Activated naive CD4-positive, alpha-beta T cell treated with Interleukin-2 at 50 U/mL for 16 hours (primary cell): ENCODE measurements around the gene RIGI.
"Not testable (repeated sequence)": the region's sequence is repeated elsewhere in the genome, so short reads cannot be mapped to it uniquely, and the experiment has no call there.

Experiments
- DNase-seq: peaks from one replicate; pipeline ENCODE4 v3.0.0-alpha.2; 2020

The RIGI gene

GRCh38 chr9:32526041-32526706 lies at the start of gene RIGI:
Gene RIGI (minus strand): TSS chr9:32526196. CDS start chr9:32526166, 30 bp downstream.
- peak; percentile 81 for DNase-seq

- no peak for DNase-seq
Measured at GRCh38 chr9:32574858-32575257, 48.9 kb upstream of the RIGI start.

GRCh38 chr9:32573821-32574220 lies 47.8 kb upstream of the RIGI start:
- DNase-seq = no peak

- DNase-seq = peak; percentile 96
Measured at GRCh38 chr9:32572900-32573523, 47.0 kb upstream of the RIGI start, which contains the start of gene NDUFB6. Gene NDUFB6 (minus strand): TSS chr9:32573159. CDS start chr9:32573060, 99 bp downstream.

GRCh38 chr9:32571969-32572899 lies 46.2 kb upstream of the RIGI start:
- DNase-seq = peak; percentile 75

- no peak for DNase-seq
Measured at GRCh38 chr9:32570262-32570661, 44.3 kb upstream of the RIGI start.

- no peak for DNase-seq
Measured at GRCh38 chr9:32566770-32567169, 40.8 kb upstream of the RIGI start.

- no peak for DNase-seq
Measured at GRCh38 chr9:32565967-32566366, 40.0 kb upstream of the RIGI start.

- no peak for DNase-seq
Measured at GRCh38 chr9:32558408-32558934, 32.5 kb upstream of the RIGI start.

GRCh38 chr9:32554591-32554990 lies 28.6 kb upstream of the RIGI start:
- DNase-seq = no peak

GRCh38 chr9:32554107-32554506 lies 28.1 kb upstream of the RIGI start:
- no peak for DNase-seq

GRCh38 chr9:32552172-32552872 lies 26.3 kb upstream of the RIGI start, which contains the start of the genes SMIM27 and TOPORS:
Gene SMIM27 (plus strand): TSS chr9:32552327. CDS start chr9:32552435, 108 bp downstream.
Gene TOPORS (minus strand): TSS chr9:32552586. CDS start chr9:32552436, 150 bp downstream.
- peak; percentile 91 for DNase-seq

GRCh38 chr9:32551276-32552051 lies 25.5 kb upstream of the RIGI start:
- DNase-seq = peak; percentile 55

GRCh38 chr9:32550562-32551275 lies 24.7 kb upstream of the RIGI start:
- peak; percentile 94 for DNase-seq

GRCh38 chr9:32550150-32550561 lies 24.2 kb upstream of the RIGI start:
- no peak for DNase-seq

GRCh38 chr9:32548213-32548612 lies 22.2 kb upstream of the RIGI start:
- DNase-seq = not testable (repeated sequence)

GRCh38 chr9:32545884-32546283 lies 19.9 kb upstream of the RIGI start:
- DNase-seq = no peak

- no peak for DNase-seq
Measured at GRCh38 chr9:32543047-32543446, 17.1 kb upstream of the RIGI start.

GRCh38 chr9:32533816-32534215 lies 7.8 kb upstream of the RIGI start:
- no peak for DNase-seq

- no peak for DNase-seq
Measured at GRCh38 chr9:32533336-32533735, 7.3 kb upstream of the RIGI start.

- no peak for DNase-seq
Measured at GRCh38 chr9:32526707-32527048, 682 bp upstream of the RIGI start.
